Loucy (cell line): ENCODE measurements around the gene ZNF689.
A peak's percentile ranks its signal among the peaks of the same experiment; 100 is the strongest.

ENCODE experiments used
- H2AFZ ChIP-seq: fragments of 200-600 bp; sonication (generic); 2 replicates; pipeline ENCODE4 v1.6.0; 2016; ENCODE audit warnings: antibody characterized with exemption, mild to moderate bottlenecking, low read length, moderate library complexity
- H3F3A ChIP-seq: fragments of 200-600 bp; 2 replicates; pipeline ENCODE4 v1.6.0; 2016; ENCODE audit warnings: antibody characterized with exemption, low read depth, mild to moderate bottlenecking
- H3K27me3 ChIP-seq: fragments of 200-600 bp; sonication (generic); 2 replicates; pipeline ENCODE4 v1.6.1; 2014; ENCODE audit warnings: low read length, mild to moderate bottlenecking; ENCODE audit not compliant: insufficient read depth, poor library complexity, severe bottlenecking
- H3K36me3 ChIP-seq: fragments of 200-600 bp; sonication (generic); 2 replicates; pipeline ENCODE4 v1.6.1; 2016; ENCODE audit warnings: low read length; ENCODE audit not compliant: insufficient read depth
- H3K4me1 ChIP-seq: fragments of 200-600 bp; sonication (generic); 2 replicates; pipeline ENCODE4 v1.5.1; 2014; ENCODE audit warnings: low read length, mild to moderate bottlenecking; ENCODE audit not compliant: insufficient read depth, poor library complexity, severe bottlenecking
- H3K4me2 ChIP-seq: fragments of 200-600 bp; sonication (generic); 2 replicates; pipeline ENCODE4 v1.6.0; 2014; ENCODE audit warnings: antibody characterized with exemption, low read length, low read depth, mild to moderate bottlenecking; ENCODE audit not compliant: poor library complexity, severe bottlenecking
- H3K4me3 ChIP-seq: fragments of 200-600 bp; sonication (generic); 2 replicates; pipeline ENCODE4 v1.5.1; 2014; ENCODE audit warnings: low read length, mild to moderate bottlenecking, mixed read lengths; ENCODE audit not compliant: poor library complexity, severe bottlenecking
- H3K79me2 ChIP-seq: fragments of 200-600 bp; sonication (generic); 2 replicates; pipeline ENCODE4 v1.6.1; 2014; ENCODE audit warnings: low read length; ENCODE audit not compliant: insufficient read depth
- H3K9ac ChIP-seq: fragments of 200-600 bp; sonication (generic); 2 replicates; pipeline ENCODE4 v1.6.0; 2014; ENCODE audit warnings: mild to moderate bottlenecking, low read depth, low read length, moderate library complexity; ENCODE audit not compliant: poor library complexity, severe bottlenecking
- H3K9me2 ChIP-seq: fragments of 200-600 bp; sonication (generic); replicated peaks from 2 replicates; pipeline ENCODE4 v1.6.1; 2016; ENCODE audit warnings: low read depth, low read length, mixed read lengths
- H3K9me3 ChIP-seq: fragments of 200-600 bp; sonication (generic); 2 replicates; pipeline ENCODE4 v1.6.1; 2014; ENCODE audit warnings: mild to moderate bottlenecking, antibody characterized with exemption, low read length, low read depth; ENCODE audit not compliant: insufficient read depth
- H4K20me1 ChIP-seq: fragments of 200-600 bp; sonication (generic); 2 replicates; pipeline ENCODE4 v1.6.0; 2014; ENCODE audit warnings: antibody characterized with exemption, low read length, mild to moderate bottlenecking; ENCODE audit not compliant: insufficient read depth, poor library complexity, severe bottlenecking
- EZH2phosphoT487 ChIP-seq: fragments of 200-600 bp; IDR thresholded peaks from 2 replicates; pipeline ENCODE4 v1.6.1; 2018; ENCODE audit warnings: antibody characterized with exemption, mild to moderate bottlenecking, moderate library complexity, borderline replicate concordance
- TF ChIP-seq, protein P1 (sequence below): fragments of 200-600 bp; sonication (generic); conservative IDR thresholded peaks from 2 replicates; pipeline ENCODE4 v1.5.1; 2014; ENCODE audit warnings: mild to moderate bottlenecking, antibody characterized with exemption, low read length

ZNF689 gene

DNA sequence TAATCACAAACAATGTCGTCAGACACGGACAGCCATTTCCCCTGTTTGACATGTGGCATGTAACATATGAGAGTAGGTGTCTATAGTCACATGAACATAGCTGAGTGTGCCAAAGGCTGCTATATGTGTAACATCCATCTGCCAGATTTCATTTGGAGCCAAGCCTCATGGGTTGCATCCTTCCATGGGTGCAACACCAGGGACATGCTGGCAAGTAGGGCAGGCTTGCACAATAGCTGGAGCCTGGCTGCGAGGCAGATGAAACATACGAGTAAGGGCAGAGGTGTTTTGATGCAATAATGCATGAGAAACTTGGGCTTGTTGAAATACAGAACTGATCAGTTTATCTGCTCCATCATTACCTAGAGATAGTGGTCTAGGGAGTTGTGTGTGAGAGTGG is 9.0 kb upstream of the ZNF689 start:
- Histone ChIP-seq H3K4me1 (peaks cover 12% of the 10 kb centered on the region), H2AFZ (no peak overlapping the region), H3K9ac (no peak overlapping the region), H4K20me1 (no peaks in the 10 kb centered on the region), H3K4me2 (no peak overlapping the region), H3K36me3 (no peaks in the 10 kb centered on the region), H3K27me3 (no peaks in the 10 kb centered on the region), H3F3A (no peaks in the 10 kb centered on the region), H3K79me2 (no peaks in the 10 kb centered on the region), H3K9me3 (no peaks in the 10 kb centered on the region), H3K4me3 (no peak overlapping the region), H3K9me2 (no peaks in the 10 kb centered on the region)
- TF ChIP-seq, protein P1, sequence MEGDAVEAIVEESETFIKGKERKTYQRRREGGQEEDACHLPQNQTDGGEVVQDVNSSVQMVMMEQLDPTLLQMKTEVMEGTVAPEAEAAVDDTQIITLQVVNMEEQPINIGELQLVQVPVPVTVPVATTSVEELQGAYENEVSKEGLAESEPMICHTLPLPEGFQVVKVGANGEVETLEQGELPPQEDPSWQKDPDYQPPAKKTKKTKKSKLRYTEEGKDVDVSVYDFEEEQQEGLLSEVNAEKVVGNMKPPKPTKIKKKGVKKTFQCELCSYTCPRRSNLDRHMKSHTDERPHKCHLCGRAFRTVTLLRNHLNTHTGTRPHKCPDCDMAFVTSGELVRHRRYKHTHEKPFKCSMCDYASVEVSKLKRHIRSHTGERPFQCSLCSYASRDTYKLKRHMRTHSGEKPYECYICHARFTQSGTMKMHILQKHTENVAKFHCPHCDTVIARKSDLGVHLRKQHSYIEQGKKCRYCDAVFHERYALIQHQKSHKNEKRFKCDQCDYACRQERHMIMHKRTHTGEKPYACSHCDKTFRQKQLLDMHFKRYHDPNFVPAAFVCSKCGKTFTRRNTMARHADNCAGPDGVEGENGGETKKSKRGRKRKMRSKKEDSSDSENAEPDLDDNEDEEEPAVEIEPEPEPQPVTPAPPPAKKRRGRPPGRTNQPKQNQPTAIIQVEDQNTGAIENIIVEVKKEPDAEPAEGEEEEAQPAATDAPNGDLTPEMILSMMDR: no peak
- no peak for TF ChIP-seq EZH2phosphoT487

DNA sequence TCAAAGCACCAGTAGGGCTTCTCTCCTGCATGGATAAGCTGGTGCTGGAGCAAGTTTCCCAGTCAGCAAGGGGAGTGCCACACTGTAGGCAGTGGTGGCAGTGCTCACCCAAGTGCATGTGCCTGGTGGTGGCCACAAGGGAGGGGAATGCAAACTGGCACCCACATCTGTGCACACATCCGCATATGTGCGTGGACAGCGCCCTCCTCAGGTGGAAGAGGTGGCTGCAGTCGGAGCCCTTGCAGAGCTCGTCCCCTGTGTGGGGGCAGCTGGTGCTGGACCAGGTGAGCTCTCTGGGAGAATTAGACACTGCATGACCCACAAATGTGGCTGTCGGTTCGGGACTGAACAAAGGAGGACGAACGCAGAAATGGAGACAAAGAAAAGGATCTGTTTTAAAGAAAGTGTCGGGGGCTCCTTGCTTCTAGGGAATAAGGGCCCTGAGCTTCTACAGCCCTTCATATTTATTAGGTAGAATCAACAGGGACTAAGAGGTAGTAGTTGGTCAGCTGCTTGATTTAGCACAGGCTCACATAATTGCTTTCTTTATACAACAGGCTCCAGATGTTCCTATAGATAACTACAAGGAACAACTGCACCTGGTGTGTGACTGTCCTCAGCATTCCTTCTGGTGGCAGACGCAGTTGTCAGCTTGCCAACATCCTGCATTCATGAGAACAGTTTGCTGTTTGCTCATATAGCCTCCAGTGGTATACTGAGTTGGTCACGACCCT is 5.3 kb upstream of the ZNF689 start:
- H3K36me3 ChIP-seq: no peaks in the 10 kb centered on the region
- no peaks in the 10 kb centered on the region for H4K20me1 ChIP-seq
- H3K4me1 ChIP-seq: peaks cover 12% of the 10 kb centered on the region
- H2AFZ ChIP-seq: peak overlapping the region; percentile 50; the same call in 1 of the 2 replicates
- H3K9me3 ChIP-seq: no peaks in the 10 kb centered on the region
- TF ChIP-seq, protein P1: peak; percentile 95
- no peak for TF ChIP-seq EZH2phosphoT487
- H3K4me2 ChIP-seq: no peak overlapping the region
- no peaks in the 10 kb centered on the region for H3K27me3 ChIP-seq
- no peak overlapping the region for H3K9ac ChIP-seq
- no peak overlapping the region for H3K4me3 ChIP-seq
- H3K79me2 ChIP-seq: no peaks in the 10 kb centered on the region
- H3F3A ChIP-seq: no peaks in the 10 kb centered on the region
- H3K9me2 ChIP-seq: no peaks in the 10 kb centered on the region

DNA sequence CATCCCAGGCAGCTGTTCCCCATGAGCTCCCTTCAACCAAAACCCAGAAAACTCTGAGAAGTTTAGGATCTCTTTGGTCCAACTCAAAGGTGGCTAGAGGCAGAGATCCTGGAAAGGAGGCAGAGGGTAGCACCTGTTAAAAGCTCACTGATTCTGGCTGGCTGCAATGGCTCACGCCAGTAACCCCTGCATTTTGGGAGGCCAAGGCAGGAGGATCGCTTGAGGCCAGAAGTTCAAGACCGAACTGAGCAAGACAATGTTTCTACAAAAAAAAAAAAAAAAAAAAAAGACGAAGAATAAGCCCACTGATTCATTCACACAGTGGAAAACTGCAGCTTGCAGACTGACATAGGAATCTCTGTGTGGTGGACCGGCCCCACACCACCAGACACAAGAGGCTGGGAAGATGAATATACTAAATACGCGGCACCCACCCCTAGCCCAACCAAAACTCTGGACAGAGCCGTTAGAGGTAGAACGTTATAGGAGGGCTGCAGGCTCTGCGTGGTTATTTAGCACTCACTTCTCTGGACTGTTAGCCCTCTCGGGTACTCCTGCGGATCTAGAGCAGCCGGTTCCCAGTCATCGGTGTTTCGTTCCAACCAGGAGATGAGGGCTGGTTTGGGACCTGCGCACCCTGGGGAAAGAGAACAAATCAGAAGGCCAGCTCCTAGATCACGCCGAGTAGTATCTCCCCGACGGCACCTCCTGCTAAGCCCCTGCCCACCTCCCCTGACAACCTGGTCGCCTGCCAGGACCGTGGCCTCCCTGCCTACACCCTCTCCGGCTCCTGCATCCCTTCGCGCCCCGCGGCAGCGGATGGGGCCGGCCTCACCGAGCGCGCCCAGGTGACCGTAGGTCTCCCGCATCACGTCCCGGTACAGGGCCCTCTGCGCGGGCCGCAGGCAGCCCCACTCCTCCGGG is 925 bp downstream of the ZNF689 start:
- peak overlapping the region; percentile 96 for H2AFZ ChIP-seq
- H3K9ac ChIP-seq: peak overlapping the region; percentile 99
- TF ChIP-seq, protein P1: no peak
- TF ChIP-seq EZH2phosphoT487: no peak

More for the DNA sequence above, 925 bp downstream of the ZNF689 start:
- H4K20me1 ChIP-seq: no peaks in the 10 kb centered on the region
- H3K4me2 ChIP-seq: peak overlapping the region; percentile 81
- H3K4me3 ChIP-seq: peak overlapping the region; percentile 95
- H3K79me2 ChIP-seq: peaks cover 47% of the 10 kb centered on the region
- H3K9me2 ChIP-seq: no peaks in the 10 kb centered on the region
- no peaks in the 10 kb centered on the region for H3K9me3 ChIP-seq
- H3K4me1 ChIP-seq: peaks cover 21% of the 10 kb centered on the region
- H3F3A ChIP-seq: no peaks in the 10 kb centered on the region
- H3K36me3 ChIP-seq: peaks cover 11% of the 10 kb centered on the region; the same call in 1 of the 2 replicates
- H3K27me3 ChIP-seq: peaks cover 4% of the 10 kb centered on the region
